PC-9 (cell line): ENCODE measurements around the gene KCNA2. TPM values are rescaled to one million over a fixed set of nuclear protein-coding genes. Genes with fewer than 3 reads are reported as not detected.

Source experiments
- BruUV-seq: library from RNA; stranded (reverse); fragments of 400-500 nt; replicated peaks from 2 replicates; lab custom pipeline; 2021; lab: Mats Ljungman, UMichigan
- CTCF ChIA-PET: fragments of 300-600 bp; sonication (Branson Sonifier 250); formaldehyde crosslinking; loops from one replicate; lab custom pipeline; 2022; ENCODE audit warnings: antibody characterized with exemption; lab: Charles Lee
- POLR2A ChIA-PET: fragments of 300-600 bp; sonication (Branson Sonifier 250); formaldehyde crosslinking; loops from one replicate; lab custom pipeline; 2022; ENCODE audit warnings: antibody characterized with exemption; ENCODE audit not compliant: unreplicated experiment; lab: Charles Lee
- DNase-seq, 2 experiments: peaks; one replicate each; pipeline versions ENCODE4 v3.0.0 to v3.0.0-alpha.2; 2015 to 2022; ENCODE audit warnings: mixed read lengths in 1 of 2
- H2AFZ ChIP-seq: fragments of 200-600 bp; sonication (generic); 2 replicates; pipeline ENCODE4 v1.8.1; 2017; ENCODE audit warnings: antibody characterized with exemption
- H3F3A ChIP-seq: fragments of 200-600 bp; sonication (generic); 2 replicates; pipeline ENCODE4 v1.8.1; 2017; ENCODE audit warnings: antibody characterized with exemption, mild to moderate bottlenecking, low read depth; ENCODE audit not compliant: insufficient read depth
- H3K27ac ChIP-seq: fragments of 200-600 bp; sonication (generic); 2 replicates; pipeline ENCODE4 v1.6.1; 2016; ENCODE audit warnings: mixed run types
- H3K27me3 ChIP-seq: fragments of 200-600 bp; sonication (generic); 2 replicates; pipeline ENCODE4 v1.6.1; 2016; ENCODE audit warnings: low read depth, mixed run types; ENCODE audit not compliant: insufficient read depth
- H3K36me3 ChIP-seq: fragments of 200-600 bp; sonication (generic); 2 replicates; pipeline ENCODE4 v1.6.1; 2016; ENCODE audit warnings: low read depth, mixed run types
- H3K4me1 ChIP-seq: fragments of 200-600 bp; sonication (generic); replicated peaks from 2 replicates; pipeline ENCODE4 v1.6.1; 2016; ENCODE audit warnings: mixed run types; ENCODE audit not compliant: insufficient read depth
- H3K4me2 ChIP-seq: fragments of 200-600 bp; sonication (generic); 2 replicates; pipeline ENCODE4 v1.6.1; 2017; ENCODE audit warnings: mixed run types
- H3K4me3 ChIP-seq: fragments of 200-600 bp; sonication (generic); 2 replicates; pipeline ENCODE4 v1.6.1; 2016; ENCODE audit warnings: mixed run types
- H3K79me2 ChIP-seq: fragments of 200-600 bp; sonication (generic); 2 replicates; pipeline ENCODE4 v1.6.1; 2017; ENCODE audit warnings: low read depth, mixed run types
- H3K9me2 ChIP-seq: fragments of 200-600 bp; sonication (generic); 2 replicates; pipeline ENCODE4 v1.8.1; 2017; ENCODE audit warnings: mild to moderate bottlenecking; ENCODE audit not compliant: insufficient read depth
- H3K9me3 ChIP-seq: fragments of 200-600 bp; sonication (generic); 2 replicates; pipeline ENCODE4 v1.8.1; 2016; ENCODE audit warnings: low read depth; ENCODE audit not compliant: insufficient read depth
- H4K20me1 ChIP-seq: fragments of 200-600 bp; sonication (generic); 2 replicates; pipeline ENCODE4 v1.8.1; 2017; ENCODE audit not compliant: insufficient read depth
- CTCF ChIP-seq: fragments of 200-600 bp; sonication (generic); conservative IDR thresholded peaks from 2 replicates; pipeline ENCODE4 v1.6.1; 2017; ENCODE audit warnings: mixed run types, antibody characterized with exemption, mild to moderate bottlenecking, moderate library complexity
- EZH2 ChIP-seq: fragments of 200-600 bp; sonication (generic); IDR thresholded peaks from 2 replicates; pipeline ENCODE4 v1.8.0; 2017; ENCODE audit warnings: antibody characterized with exemption, low read depth
- intact Hi-C: fragments of 100-400 bp; cut with micrococcal nuclease; formaldehyde crosslinking; loops from one replicate; pipeline ENCODE4 v1.10.0; 2022; ENCODE audit not compliant: unreplicated experiment
- total RNA-seq: library from RNA; stranded (reverse); gene quantifications from 2 replicates; pipeline ENCODE4 v1.2.3, GENCODE V29; 2021

KCNA2 gene
- total RNA-seq, 1 experiment from 2014 or later = not detected

- no TSS peak for BruUV-seq
- 0 out of 2 replicates have a peak, but pooled peaks cover 3% of the 10 kb centered on the region for H3K9me2 ChIP-seq
- CTCF ChIA-PET = interaction anchor here (1.7 to 2.1 kb wide), 2 partner anchors 145 to 162 kb away, joined by 11 to 15 read pairs; no protein-coding TSS in a partner anchor
- no peak overlapping the region for H3K27ac ChIP-seq
- H2AFZ ChIP-seq = no peak overlapping the region
- H3K4me1 ChIP-seq = no peaks in the 10 kb centered on the region; the same call in 1 of the 2 replicates
- peaks cover 40% of the 10 kb centered on the region; the same call in 1 of the 2 replicates for H3K27me3 ChIP-seq
- intact Hi-C loops = no loop called here
- DNase-seq = no peak
- H3K4me3 ChIP-seq = no peak overlapping the region
- no peaks in the 10 kb centered on the region for H3F3A ChIP-seq
- no peak for TF ChIP-seq CTCF
- no peak for TF ChIP-seq EZH2
- H3K36me3 ChIP-seq = no peaks in the 10 kb centered on the region
- H3K79me2 ChIP-seq = no peaks in the 10 kb centered on the region
- H3K4me2 ChIP-seq = no peak overlapping the region
- no peaks in the 10 kb centered on the region for H4K20me1 ChIP-seq
- H3K9me3 ChIP-seq = no peaks in the 10 kb centered on the region
- POLR2A ChIA-PET = no interaction called here
These were observed 14.5 kb upstream of the KCNA2 start for GRCh38 chr1:110620686-110621085.

DNA sequence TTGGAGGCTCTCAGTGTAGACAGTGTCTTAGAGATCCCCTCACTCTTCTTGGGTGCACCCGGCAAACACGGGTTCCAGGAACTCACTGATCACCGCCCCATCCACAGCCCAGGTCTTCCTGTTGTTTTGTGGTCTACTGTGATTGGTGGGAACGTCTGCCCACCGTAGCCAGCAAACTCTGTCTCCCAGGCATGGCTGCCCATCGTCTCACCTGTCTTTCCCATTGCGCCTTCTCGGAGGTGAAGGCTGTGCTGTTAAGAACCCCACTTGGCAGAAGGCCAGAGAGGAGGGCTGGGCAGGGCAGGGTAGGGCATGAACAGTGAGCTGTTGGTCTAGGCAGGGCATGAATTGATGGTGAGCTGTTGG, 14.1 kb upstream of the KCNA2 start:
- peaks cover 40% of the 10 kb centered on the region; the same call in 1 of the 2 replicates for H3K27me3 ChIP-seq
- CTCF ChIA-PET = interaction anchor here (0.6 to 2.1 kb wide), 5 partner anchors 146 to 454 kb away, joined by 3 to 15 read pairs (median 3); no protein-coding TSS in a partner anchor

More for the DNA sequence above, 14.1 kb upstream of the KCNA2 start:
- 0 out of 2 replicates have a peak, but pooled peaks cover 3% of the 10 kb centered on the region for H3K9me2 ChIP-seq
- DNase-seq = no peak
- H3K79me2 ChIP-seq = no peaks in the 10 kb centered on the region
- no peak overlapping the region for H3K27ac ChIP-seq
- TF ChIP-seq CTCF (no peak), EZH2 (no peak)
- intact Hi-C loops = no loop called here
- H4K20me1 ChIP-seq = no peaks in the 10 kb centered on the region
- H3K9me3 ChIP-seq = no peaks in the 10 kb centered on the region
- no peak overlapping the region for H3K4me3 ChIP-seq
- H3K4me2 ChIP-seq = no peak overlapping the region
- no peaks in the 10 kb centered on the region for H3K36me3 ChIP-seq
- H3K4me1 ChIP-seq = no peaks in the 10 kb centered on the region; the same call in 1 of the 2 replicates
- POLR2A ChIA-PET = no interaction called here
- no TSS peak for BruUV-seq
- no peak overlapping the region for H2AFZ ChIP-seq
- H3F3A ChIP-seq = no peaks in the 10 kb centered on the region
